A549 (cell line): Measurements from ENCODE around the gene RPL37A. TPM values are rescaled to one million over a fixed set of nuclear protein-coding genes. Genes with fewer than 3 reads are reported as not detected.

Experiments used
- ATAC-seq, 2 experiments: fragments of 200-7000 bp in 1 of 2; fragments of >200 bp in 1 of 2; cut with Nextera tagmentation in 1 of 2; cut with Tn5 transposase in 1 of 2; 3 replicates each; pipeline versions ENCODE4 v1.8.0 to v1.9.1; 2018 to 2020; ENCODE audit warnings: mild to moderate bottlenecking in 1 of 2, moderate library complexity in 1 of 2
- CTCF ChIA-PET: fragments of 300-600 bp; sonication (Branson Sonifier 250); formaldehyde crosslinking; extraction: SDS; loops from one replicate; lab custom pipeline; 2021; ENCODE audit warnings: antibody characterized with exemption, inconsistent platforms; lab: Yijun Ruan, JAX
- POLR2A ChIA-PET: fragments of 350-600 bp; formaldehyde crosslinking; extraction: SDS; loops from one replicate; lab custom pipeline; 2021; ENCODE audit warnings: antibody characterized with exemption, inconsistent platforms; lab: Yijun Ruan, JAX
- DNase-seq, 2 experiments: peaks; one replicate each; pipeline versions ENCODE4 v3.0.0 to v3.0.0-alpha.2; 2011 to 2016; ENCODE audit warnings: low read depth in 1 of 2, low spot score in 1 of 2
- FAIRE-seq: peaks from 2 replicates; lab custom pipeline; 2011; peaks lifted over from hg19 to GRCh38; lab: Jason Lieb, UNC
- H3K27ac ChIP-seq, 2 experiments: fragments of >200 bp; sonication (Bioruptor Twin); formaldehyde crosslinking; 3 replicates each; pipeline ENCODE4 v1.5.1; 2016 to 2017
- H3K4me1 ChIP-seq: fragments of >200 bp; sonication (Bioruptor Twin); formaldehyde crosslinking; 3 replicates; pipeline ENCODE4 v1.6.1; 2016
- H3K4me2 ChIP-seq: fragments of >200 bp; sonication (Bioruptor Twin); formaldehyde crosslinking; 3 replicates; pipeline ENCODE4 v1.6.1; 2016
- H3K4me3 ChIP-seq: fragments of >200 bp; sonication (Bioruptor Twin); formaldehyde crosslinking; 3 replicates; pipeline ENCODE4 v1.5.1; 2016
- H3K9me3 ChIP-seq: fragments of >200 bp; sonication (Bioruptor Twin); formaldehyde crosslinking; 3 replicates; pipeline ENCODE4 v1.6.1; 2016
- ATOH8 ChIP-seq: fragments of 250-450 bp; sonication (Bioruptor Pico); IDR thresholded peaks from 2 replicates; pipeline ENCODE4 v1.5.0; 2020; ENCODE audit warnings: low read depth, mild to moderate bottlenecking, moderate library complexity
- CBX2 ChIP-seq: fragments of 200-600 bp; sonication (generic); IDR thresholded peaks from 2 replicates; pipeline ENCODE4 v1.6.1; 2016; ENCODE audit warnings: low read depth, mild to moderate bottlenecking, borderline replicate concordance
- HDAC2 ChIP-seq: fragments of 200-600 bp; sonication (generic); IDR thresholded peaks from 2 replicates; pipeline ENCODE4 v1.6.1; 2016
- HEYL ChIP-seq: fragments of 250-450 bp; sonication (Bioruptor Pico); IDR thresholded peaks from 2 replicates; pipeline ENCODE4 v1.8.0; 2021; ENCODE audit warnings: mild to moderate bottlenecking, moderate library complexity
- KDM1A ChIP-seq: fragments of 200-600 bp; sonication (generic); IDR thresholded peaks from 2 replicates; pipeline ENCODE4 v1.6.1; 2016; ENCODE audit warnings: low read depth, mild to moderate bottlenecking
- MAFK ChIP-seq: fragments of 450-650 bp; IDR thresholded peaks from 2 replicates; pipeline ENCODE4 v1.6.1; 2014; ENCODE audit not compliant: partially characterized antibody
- NPAS2 ChIP-seq: fragments of 250-450 bp; sonication (Bioruptor Pico); IDR thresholded peaks from 2 replicates; pipeline ENCODE4 v1.8.0; 2022; ENCODE audit warnings: mild to moderate bottlenecking, moderate library complexity, borderline replicate concordance
- NR3C1 ChIP-seq: fragments of >200 bp; sonication (Bioruptor Twin); formaldehyde crosslinking; IDR thresholded peaks from 3 replicates; pipeline ENCODE4 v1.6.1; 2017
- RAD21 ChIP-seq, 2 experiments: fragments of >200 bp in 1 of 2; sonication (Bioruptor Twin) in 1 of 2; formaldehyde crosslinking in 1 of 2; IDR thresholded peaks in 1 of 2; conservative IDR thresholded peaks in 1 of 2; 2 replicates in 1 of 2; 3 replicates in 1 of 2; pipeline ENCODE4 v1.6.1; 2012 to 2018; ENCODE audit warnings: inconsistent platforms in 1 of 2
- RARB ChIP-seq: fragments of 250-450 bp; sonication (Bioruptor Pico); IDR thresholded peaks from 2 replicates; pipeline ENCODE4 v1.8.0; 2021; ENCODE audit warnings: mild to moderate bottlenecking, moderate library complexity
- REST ChIP-seq: fragments of 200-600 bp; sonication (generic); IDR thresholded peaks from 2 replicates; pipeline ENCODE4 v1.6.1; 2016; ENCODE audit warnings: antibody characterized with exemption, mild to moderate bottlenecking, moderate library complexity
- RFX5 ChIP-seq: fragments of 450-650 bp; IDR thresholded peaks from 2 replicates; pipeline ENCODE4 v1.7.1; 2014; ENCODE audit warnings: antibody characterized with exemption, mild to moderate bottlenecking, moderate library complexity
- RNF2 ChIP-seq: fragments of 200-600 bp; sonication (generic); IDR thresholded peaks from 2 replicates; pipeline ENCODE4 v1.6.1; 2016; ENCODE audit warnings: low read depth, mild to moderate bottlenecking, antibody characterized with exemption, moderate library complexity, borderline replicate concordance
- TFCP2L1 ChIP-seq: fragments of 250-450 bp; sonication (Bioruptor Pico); IDR thresholded peaks from 2 replicates; pipeline ENCODE4 v1.5.0; 2021; ENCODE audit warnings: mild to moderate bottlenecking
- ZC3H11A ChIP-seq: fragments of 450-650 bp; IDR thresholded peaks from 2 replicates; pipeline ENCODE4 v1.6.1; 2014; ENCODE audit warnings: antibody characterized with exemption, mild to moderate bottlenecking
- ZFP36 ChIP-seq: fragments of 450-650 bp; IDR thresholded peaks from 2 replicates; pipeline ENCODE4 v1.6.1; 2014; ENCODE audit warnings: borderline replicate concordance; ENCODE audit not compliant: partially characterized antibody
- WGBS: methylation state at CpG from one replicate; pipeline ENCODE4 v1.1.6; 2017; ENCODE audit errors: missing lambda C conversion rate; 5-methylcytosine and 5-hydroxymethylcytosine counted together
- polyA plus RNA-seq, 4 experiments: library from polyadenylated mRNA; depleted of rRNA in 3 of 4; stranded (reverse); fragments of >200 nt; fragmentation: RNase III in 1 of 4; extraction: RNeasy Plus Mini Kit Qiagen cat#74134 plus additional on column Dnase treatment in 1 of 4; gene quantifications; 2 replicates in 3 of 4; 3 replicates in 1 of 4; pipeline ENCODE4 v1.2.3, GENCODE V29; 2011 to 2017

The RPL37A gene
- polyA plus RNA-seq, 2 of the 4 experiments (the other 2 are of a cell fraction): 4,046 to 4,381 TPM

DNA sequence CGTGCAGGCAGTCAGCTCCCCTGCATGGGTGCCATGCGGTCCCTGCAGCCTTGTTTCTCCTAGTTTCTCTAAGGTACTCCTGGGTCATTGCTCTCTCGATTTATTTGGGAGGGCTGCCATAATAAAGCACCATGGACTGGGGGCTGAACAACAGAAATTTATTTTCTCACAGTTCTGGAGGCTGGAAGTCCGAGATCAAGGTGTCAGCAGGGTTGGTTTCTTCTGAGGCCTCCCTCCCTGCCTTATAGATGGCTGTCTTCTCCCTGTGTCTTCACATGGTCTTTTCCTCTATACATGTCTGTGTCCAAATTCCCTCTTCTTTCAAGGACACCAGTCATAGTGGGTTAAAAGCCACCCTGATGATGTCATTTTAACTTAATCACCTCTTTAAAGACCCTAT lies 40.5 kb downstream of the RPL37A start:
- WGBS: 64% methylated on average over 4 of the region's 4 CpGs
- DNase-seq (no peak), ATAC-seq (no peak), FAIRE-seq (no peak)
- ChIA-PET CTCF (interaction anchor here (0.9 kb wide), 1 partner anchor 196 kb away, joined by 3 read pairs; no protein-coding TSS in a partner anchor), POLR2A (no interaction called here)
- no peak overlapping the region for H3K27ac ChIP-seq
- no peak overlapping the region for H3K4me2 ChIP-seq
- peaks cover 15% of the 10 kb centered on the region for H3K4me1 ChIP-seq
- H3K4me3 ChIP-seq: no peak overlapping the region
- H3K9me3 ChIP-seq: no peaks in the 10 kb centered on the region
- TF ChIP-seq ATOH8 (no peak), TFCP2L1 (no peak), RAD21 (conservative IDR thresholded peaks at IDR 0.05 in 1 of 2, IDR thresholded peaks at IDR 0.05 in 1 of 2) (no peak), HEYL (CRISPR knock-in tag) (no peak), RARB (no peak), RNF2 (no peak), CBX2 (no peak)

DNA sequence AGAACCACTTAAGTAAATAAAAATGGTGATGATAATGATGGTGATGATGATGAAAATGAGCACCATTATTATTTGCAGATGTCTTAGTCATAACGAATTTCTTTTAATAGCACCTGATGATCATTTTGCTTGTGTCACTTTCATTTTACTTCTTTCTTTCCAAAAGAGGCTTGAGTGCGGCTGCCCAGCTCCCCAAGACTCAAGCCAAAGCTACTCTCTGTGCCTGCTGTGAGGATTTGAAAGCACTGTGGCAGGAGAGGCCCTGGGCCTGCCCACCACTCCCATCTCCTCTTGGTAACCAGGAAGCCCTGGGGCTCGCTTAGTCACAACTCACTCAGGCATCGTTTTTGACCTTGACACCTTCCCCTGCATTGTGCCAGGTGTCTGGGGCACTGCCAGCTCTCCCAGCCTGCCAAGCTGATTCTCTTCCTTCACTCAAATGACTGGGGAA lies 41.2 kb downstream of the RPL37A start:
- WGBS: 40% methylated on average over 4 of the region's 4 CpGs
- 0 out of 3 replicates have a peak overlapping the region, but pooled peaks have one; percentile 16 for H3K4me2 ChIP-seq
- TF ChIP-seq NPAS2 (CRISPR knock-in tag) (no peak), TFCP2L1 (no peak), ZFP36 (no peak), RARB (no peak), ZC3H11A (no peak)
- no peak for FAIRE-seq
- H3K27ac ChIP-seq: no peak overlapping the region
- peaks cover 15% of the 10 kb centered on the region for H3K4me1 ChIP-seq
- ATAC-seq: peak; percentile 51 to 53; a peak in 4 of 6 replicates
- DNase-seq: peak in 1 of 2 experiments; percentile 23
- no peaks in the 10 kb centered on the region for H3K9me3 ChIP-seq
- ChIA-PET CTCF (no interaction called here), POLR2A (no interaction called here)
- H3K4me3 ChIP-seq: no peak overlapping the region

DNA sequence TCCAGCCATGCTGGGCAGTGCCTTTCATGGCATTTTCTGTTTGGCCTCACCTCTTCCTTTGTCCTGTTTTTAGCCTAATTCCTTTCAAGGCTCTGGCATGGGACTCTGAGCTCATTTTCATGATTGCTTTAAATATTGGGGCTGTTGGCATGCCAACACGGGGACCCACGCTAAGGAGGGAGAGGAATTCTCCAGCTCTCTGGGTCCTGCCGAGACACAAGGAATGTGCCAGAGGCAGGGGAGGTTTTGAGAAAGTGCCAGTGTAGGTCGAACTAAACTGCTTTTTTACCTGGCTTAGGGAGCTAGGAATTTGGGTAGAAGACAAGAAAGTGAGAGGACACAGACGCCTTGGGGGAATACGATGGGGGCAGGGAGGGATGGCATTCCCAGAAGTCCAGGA lies 42.3 kb downstream of the RPL37A start:
- WGBS: 57% methylated on average over 5 of the region's 6 CpGs
- no peak overlapping the region for H3K4me2 ChIP-seq
- DNase-seq (no peak), ATAC-seq (no peak), FAIRE-seq (no peak)
- H3K4me3 ChIP-seq: no peak overlapping the region
- H3K9me3 ChIP-seq: no peaks in the 10 kb centered on the region
- TF ChIP-seq MAFK (no peak), KDM1A (no peak), NR3C1 (no peak), RFX5 (no peak), REST (no peak), HDAC2 (no peak), ATOH8 (no peak)
- ChIA-PET CTCF (no interaction called here), POLR2A (no interaction called here)
- no peak overlapping the region for H3K27ac ChIP-seq
- peaks cover 10% of the 10 kb centered on the region for H3K4me1 ChIP-seq
